GM12878 (cell line): ENCODE measurements around the gene LENG9. TPM values are rescaled to one million over a fixed set of nuclear protein-coding genes. Genes with fewer than 3 reads are reported as not detected.

Experiments
- ATAC-seq: fragments of 200-7000 bp; cut with Tn5 transposase; 3 replicates; pipeline ENCODE4 v1.9.1; 2020; ENCODE audit warnings: mild to moderate bottlenecking, moderate library complexity
- BruUV-seq: library from RNA; stranded (reverse); fragments of 400-500 nt; replicated peaks from 2 replicates; lab custom pipeline; 2021; lab: Mats Ljungman, UMichigan
- CTCF ChIA-PET: fragments of 300-600 bp; sonication (Branson Sonifier 250); formaldehyde crosslinking; extraction: SDS; loops from one replicate; lab custom pipeline; 2021; ENCODE audit warnings: inconsistent platforms; lab: Yijun Ruan, JAX
- POLR2A ChIA-PET: fragments of 350-600 bp; formaldehyde crosslinking; extraction: SDS; loops from one replicate; lab custom pipeline; 2021; ENCODE audit warnings: inconsistent platforms; lab: Charles Lee
- RAD21 ChIA-PET: fragments of 300-600 bp; sonication (Branson Sonifier 250); formaldehyde crosslinking; loops from one replicate; lab custom pipeline; 2023; ENCODE audit warnings: antibody characterized with exemption; ENCODE audit not compliant: unreplicated experiment; lab: Charles Lee
- SMC1A ChIA-PET: fragments of 300-600 bp; sonication (Branson Sonifier 250); formaldehyde crosslinking; loops from one replicate; lab custom pipeline; 2023; ENCODE audit not compliant: unreplicated experiment, uncharacterized antibody; lab: Charles Lee
- DNase-seq: peaks from one replicate; pipeline ENCODE4 v3.0.0-alpha.2; 2011; ENCODE audit warnings: low read depth, low spot score
- FAIRE-seq: peaks from 3 replicates; lab custom pipeline; 2011; peaks lifted over from hg19 to GRCh38; lab: Jason Lieb, UNC
- H2AFZ ChIP-seq: 2 replicates; pipeline ENCODE4 v1.6.0; 2011; ENCODE audit warnings: low read depth, low read length, control low read depth; ENCODE audit not compliant: control insufficient read depth
- H3K27ac ChIP-seq: 2 replicates; pipeline ENCODE4 v1.5.1; 2011; ENCODE audit warnings: control low read depth; ENCODE audit not compliant: control insufficient read depth, insufficient read depth
- H3K27me3 ChIP-seq, 2 experiments: replicated peaks in 1 of 2; 2 replicates each; pipeline versions ENCODE4 v1.6.0 to v1.6.1; 2011; ENCODE audit warnings: low read length in 1 of 2; ENCODE audit not compliant: control insufficient read depth in 2 of 2, insufficient read depth in 2 of 2
- H3K36me3 ChIP-seq, 2 experiments: 2 replicates each; pipeline ENCODE4 v1.5.1; 2011; ENCODE audit warnings: low read length in 1 of 2; ENCODE audit not compliant: control insufficient read depth in 2 of 2, insufficient read depth in 2 of 2
- H3K4me1 ChIP-seq: 2 replicates; pipeline ENCODE4 v1.6.1; 2011; ENCODE audit warnings: mild to moderate bottlenecking, low read length, moderate library complexity, mixed read lengths; ENCODE audit not compliant: control insufficient read depth, insufficient read depth
- H3K4me2 ChIP-seq: 2 replicates; pipeline ENCODE4 v1.6.0; 2011; ENCODE audit warnings: control low read depth; ENCODE audit not compliant: control insufficient read depth, insufficient read depth
- H3K4me3 ChIP-seq: fragments of 200-600 bp; sonication (generic); 2 replicates; pipeline ENCODE4 v1.5.1; 2016
- H3K79me2 ChIP-seq: 2 replicates; pipeline ENCODE4 v1.6.0; 2011; ENCODE audit warnings: low read length; ENCODE audit not compliant: control insufficient read depth, insufficient read depth
- H3K9ac ChIP-seq: 2 replicates; pipeline ENCODE4 v1.8.0; 2011; ENCODE audit warnings: low read length, control low read depth, mixed read lengths; ENCODE audit not compliant: control insufficient read depth, insufficient read depth
- H3K9me3 ChIP-seq: replicated peaks from 3 replicates; pipeline ENCODE4 v1.5.1; 2011; ENCODE audit warnings: mild to moderate bottlenecking, low read length; ENCODE audit not compliant: control insufficient read depth, insufficient read depth
- H4K20me1 ChIP-seq: 2 replicates; pipeline ENCODE4 v1.6.0; 2011; ENCODE audit not compliant: control insufficient read depth, insufficient read depth
- BMI1 ChIP-seq: fragments of 450-650 bp; IDR thresholded peaks from 2 replicates; pipeline ENCODE4 v1.6.1; 2016; ENCODE audit warnings: mild to moderate bottlenecking, moderate library complexity, borderline replicate concordance
- CTCF ChIP-seq, 3 experiments: IDR thresholded peaks in 2 of 3; conservative IDR thresholded peaks in 1 of 3; 2 replicates each; pipeline ENCODE4 v1.5.1; 2011; ENCODE audit warnings: low read depth in 3 of 3, low read length in 3 of 3, mild to moderate bottlenecking in 3 of 3, control low read depth in 2 of 3, moderate library complexity in 2 of 3, inconsistent platforms in 1 of 3, mixed read lengths in 1 of 3; ENCODE audit not compliant: control insufficient read depth in 2 of 3, insufficient read depth in 1 of 3; ENCODE audit errors: extremely low read depth in 1 of 3
- EGR1 ChIP-seq, 2 experiments: IDR thresholded peaks; 1 replicate in 1 of 2; 2 replicates in 1 of 2; pipeline ENCODE4 v1.6.1; 2011 to 2012; ENCODE audit warnings: low read depth in 2 of 2, low read length in 2 of 2, borderline replicate concordance in 1 of 2, mild to moderate bottlenecking in 1 of 2, moderate library complexity in 1 of 2
- ELK1 ChIP-seq: IDR thresholded peaks from 2 replicates; pipeline ENCODE4 v1.6.1; 2012; ENCODE audit warnings: low read depth, low read length, improper control_type of control experiment
- IRF4 ChIP-seq: IDR thresholded peaks from 2 replicates; pipeline ENCODE4 v1.6.1; 2011; ENCODE audit warnings: low read depth, low read length
- NFYB ChIP-seq: IDR thresholded peaks from 2 replicates; pipeline ENCODE4 v1.6.1; 2011; ENCODE audit warnings: low read depth, mild to moderate bottlenecking, low read length, improper control_type of control experiment, moderate library complexity; ENCODE audit not compliant: insufficient read depth
- PKNOX1 ChIP-seq: fragments of 450-650 bp; IDR thresholded peaks from 2 replicates; pipeline ENCODE4 v1.6.1; 2016; ENCODE audit warnings: mild to moderate bottlenecking
- RAD21 ChIP-seq: IDR thresholded peaks from 2 replicates; pipeline ENCODE4 v1.6.1; 2011; ENCODE audit warnings: mild to moderate bottlenecking, low read depth, low read length, moderate library complexity; ENCODE audit not compliant: insufficient read depth
- SMARCA5 ChIP-seq: fragments of 450-650 bp; IDR thresholded peaks from 2 replicates; pipeline ENCODE4 v1.6.1; 2017; ENCODE audit warnings: mild to moderate bottlenecking
- SMC3 ChIP-seq: IDR thresholded peaks from 2 replicates; pipeline ENCODE4 v1.6.1; 2011; ENCODE audit warnings: low read length, improper control_type of control experiment, borderline replicate concordance
- TARDBP ChIP-seq: IDR thresholded peaks from 2 replicates; pipeline ENCODE4 v1.6.1; 2016; ENCODE audit warnings: borderline replicate concordance
- TCF7 ChIP-seq: IDR thresholded peaks from 2 replicates; pipeline ENCODE4 v1.6.1; 2014; ENCODE audit warnings: antibody characterized with exemption, borderline replicate concordance
- YY1 ChIP-seq: IDR thresholded peaks from 2 replicates; pipeline ENCODE4 v1.6.1; 2011; ENCODE audit warnings: low read depth, mild to moderate bottlenecking, low read length
- whole genome bisulfite sequencing: methylation state at CpG from one replicate; pipeline ENCODE4 v1.1.6; 2016; ENCODE audit warnings: low lambda C conversion rate; ENCODE audit not compliant: insufficient replicate concordance, insufficient coverage; ENCODE audit errors: missing lambda C conversion rate; 5-methylcytosine and 5-hydroxymethylcytosine counted together
- in situ Hi-C: fragments of 300-500 bp; cut with MboI; formaldehyde crosslinking; loops from 9 replicates; pipeline ENCODE4 v1.14.3; 2018; ENCODE audit warnings: mixed read lengths
- intact Hi-C: fragments of 100-400 bp; cut with micrococcal nuclease; formaldehyde crosslinking; loops from one replicate; pipeline ENCODE4 v1.14.2; 2022; ENCODE audit not compliant: unreplicated experiment
- polyA plus RNA-seq, 11 experiments: library from polyadenylated mRNA; depleted of rRNA in 4 of 11; unstranded in 6 of 11; stranded (reverse) in 5 of 11; fragments of >200 nt; fragmentation: Nextera tagmentation in 4 of 11; fragmentation: Illumina TruSeq in 1 of 11; extraction: Ambion mirVana in 4 of 11; extraction: Trizol in 1 of 11; gene quantifications; 1 replicate in 1 of 11; 2 replicates in 10 of 11; pipeline versions ENCODE4 v1.2.1 to v1.2.3, GENCODE V29; 2011 to 2016; ENCODE audit warnings: inconsistent platforms in 2 of 11, missing spikeins in 2 of 11, low read depth in 1 of 11
- total RNA-seq, 4 experiments: library from RNA; depleted of rRNA in 3 of 4; stranded (reverse); fragments of >200 nt in 3 of 4; fragmentation: Illumina TruSeq in 1 of 4; extraction: Trizol in 1 of 4; gene quantifications; 2 replicates each; pipeline versions ENCODE4 v1.2.1 to v1.2.3, GENCODE V29; 2013 to 2021

LENG9 gene
- total and polyA plus RNA-seq, 10 of the 15 experiments (the other 5 are each of a cell fraction or from before 2014, with no cell fraction given) = 0.09 to 2.9 (median 0.76) TPM; not detected in 1

DNA sequence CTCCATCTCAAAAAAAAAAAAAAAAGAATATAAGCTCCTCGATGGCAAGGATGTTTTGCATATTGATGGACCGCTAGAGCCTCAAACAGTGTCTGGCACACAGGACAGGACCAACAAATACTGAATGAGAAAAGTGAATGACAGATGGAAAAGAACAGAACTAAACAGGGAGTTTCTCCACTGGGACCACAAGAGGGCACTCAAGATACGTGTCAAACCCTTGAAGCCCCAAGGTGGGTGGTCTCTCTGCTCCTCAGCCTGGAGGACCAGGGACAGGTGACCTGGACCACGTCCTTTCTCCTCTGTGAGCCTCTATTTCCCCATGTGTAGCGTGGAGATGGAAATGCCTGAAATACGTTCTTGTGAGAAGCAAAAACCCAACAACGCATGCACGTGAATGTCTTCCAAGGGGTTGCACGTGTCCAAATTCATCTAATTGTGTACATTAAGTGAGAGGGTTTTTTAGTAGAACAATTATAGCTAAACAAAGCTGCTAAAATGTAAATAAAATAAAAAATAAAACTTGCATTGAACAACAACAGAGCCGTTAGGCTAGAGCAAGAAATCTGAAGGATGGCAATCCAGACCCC, 15.2 kb upstream of the LENG9 start:
- no peaks in the 10 kb centered on the region for H3K36me3 ChIP-seq
- 1% methylated on average over 10 of the region's 10 CpGs for WGBS
- DNase-seq = no peak
- H2AFZ ChIP-seq = no peak overlapping the region
- ChIA-PET RAD21 (interaction anchor here (0.7 to 6.5 kb wide), 5 partner anchors 11 to 665 kb away, joined by 3 to 59 read pairs (median 4); no protein-coding TSS in a partner anchor), CTCF (interaction anchor here (0.6 to 8.5 kb wide), 23 partner anchors 9 to 657 kb away, joined by 3 to 236 read pairs (median 4); partner anchors contain the start of genes LENG8, LENG9 and LILRB4), POLR2A (interaction anchor here (0.7 kb wide), 1 partner anchor 139 kb away, joined by 3 read pairs; no protein-coding TSS in a partner anchor), SMC1A (interaction anchor here (0.7 to 7.3 kb wide), 10 partner anchors 20 to 204 kb away, joined by 3 to 118 read pairs (median 4); no protein-coding TSS in a partner anchor)
- peak; percentile 69 for TF ChIP-seq RAD21
- TF ChIP-seq ELK1 = no peak
- TF ChIP-seq YY1 = 0 out of 2 replicates have a peak, but pooled peaks have one; percentile 37
- TF ChIP-seq NFYB = no peak
- no peak for TF ChIP-seq EGR1 (IDR thresholded peaks at IDR 0.05; ENCODE audit: borderline replicate concordance in 1 of 2, low read depth in 2 of 2, low read length in 2 of 2)
- no peak for TF ChIP-seq TARDBP
- peak; percentile 63 to 74 (median 67) for TF ChIP-seq CTCF (IDR thresholded peaks at IDR 0.05 in 2 of 3, conservative IDR thresholded peaks at IDR 0.05 in 1 of 3; ENCODE audit: control insufficient read depth in 2 of 3, extremely low read depth in 1 of 3, insufficient read depth in 1 of 3, low read depth in 3 of 3, low read length in 3 of 3)
- TF ChIP-seq SMC3 = peak; percentile 55; the same call in 1 of the 2 replicates
- 0 out of 2 replicates have a peak, but pooled peaks have one; percentile 38 for TF ChIP-seq IRF4
- no peak for TF ChIP-seq TCF7
- TF ChIP-seq SMARCA5 = 0 out of 2 replicates have a peak, but pooled peaks have one; percentile 28
- TF ChIP-seq PKNOX1 = peak; percentile 70
- no peak for TF ChIP-seq BMI1
- no peaks in the 10 kb centered on the region for H3K9me3 ChIP-seq
- in situ Hi-C loops (loop anchor here (5.0 to 10.0 kb wide), 3 partner anchors 174 to 446 kb away; no protein-coding TSS in a partner anchor), intact Hi-C loops (loop anchor here (10.0 kb wide), 1 partner anchor 436 kb away; no protein-coding TSS in a partner anchor)
- H4K20me1 ChIP-seq = no peaks in the 10 kb centered on the region
- no TSS peak for BruUV-seq
- H3K4me2 ChIP-seq = no peak overlapping the region
- H3K27ac ChIP-seq = no peak overlapping the region
- H3K9ac ChIP-seq = no peak overlapping the region
- H3K27me3 ChIP-seq = no peaks in the 10 kb centered on the region
- H3K4me1 ChIP-seq = peaks cover 7% of the 10 kb centered on the region; the same call in 1 of the 2 replicates
- no peaks in the 10 kb centered on the region for H3K79me2 ChIP-seq
- peak; percentile 67 for ATAC-seq
- peak; percentile 84 for FAIRE-seq
- no peak overlapping the region for H3K4me3 ChIP-seq
